ENCODE results near the gene ZBTB45. TPM values are rescaled to one million over a fixed set of nuclear protein-coding genes. Genes with fewer than 3 reads are reported as not detected.

ZBTB45 gene
- total RNA-seq, 1 donor from 2014 or later, result 20.2 TPM

- no peak for TF ChIP-seq CTCF (conservative IDR thresholded peaks at IDR 0.05)
- no peak for DNase-seq (ENCODE audit: extremely low spot score, unreplicated experiment)
- Mint-ChIP-seq H3K9me3 (no peaks in the 10 kb centered on the region), H3K4me3 (no peak overlapping the region), H3K4me1 (ENCODE audit: unreplicated experiment) (peaks cover 4% of the 10 kb centered on the region), H3K36me3 (no peaks in the 10 kb centered on the region), H3K27me3 (peaks cover 20% of the 10 kb centered on the region), H3K27ac (no peak overlapping the region)
Measured at GRCh38 chr19:58535857-58536256, 16.2 kb upstream of the ZBTB45 start.

GRCh38 chr19:58531034-58531840 lies 11.6 kb upstream of the ZBTB45 start:
- no peak for DNase-seq (ENCODE audit: extremely low spot score, unreplicated experiment)
- peaks cover 13% of the 10 kb centered on the region for H3K27me3 Mint-ChIP-seq
- H3K36me3 Mint-ChIP-seq, result no peaks in the 10 kb centered on the region
- no peak for TF ChIP-seq CTCF (conservative IDR thresholded peaks at IDR 0.05)
- no peaks in the 10 kb centered on the region for H3K4me1 Mint-ChIP-seq (ENCODE audit: unreplicated experiment)
- no peak overlapping the region for H3K27ac Mint-ChIP-seq
- no peaks in the 10 kb centered on the region for H3K9me3 Mint-ChIP-seq
- no peak overlapping the region for H3K4me3 Mint-ChIP-seq

GRCh38 chr19:58529405-58529804 lies 9.8 kb upstream of the ZBTB45 start:
- Mint-ChIP-seq H3K9me3 (no peaks in the 10 kb centered on the region), H3K36me3 (no peaks in the 10 kb centered on the region), H3K27me3 (peaks cover 13% of the 10 kb centered on the region), H3K4me1 (ENCODE audit: unreplicated experiment) (no peaks in the 10 kb centered on the region), H3K4me3 (no peak overlapping the region), H3K27ac (no peak overlapping the region)
- no peak for TF ChIP-seq CTCF (conservative IDR thresholded peaks at IDR 0.05)
- no peak for DNase-seq (ENCODE audit: extremely low spot score, unreplicated experiment)

GRCh38 chr19:58522709-58523108 lies 3.1 kb upstream of the ZBTB45 start:
- TF ChIP-seq CTCF (conservative IDR thresholded peaks at IDR 0.05), result no peak
- DNase-seq (ENCODE audit: extremely low spot score, unreplicated experiment), result no peak
- no peak overlapping the region for H3K4me3 Mint-ChIP-seq
- H3K27ac Mint-ChIP-seq, result no peak overlapping the region
- H3K9me3 Mint-ChIP-seq, result no peaks in the 10 kb centered on the region
- peaks cover 13% of the 10 kb centered on the region for H3K4me1 Mint-ChIP-seq (ENCODE audit: unreplicated experiment)
- no peaks in the 10 kb centered on the region for H3K27me3 Mint-ChIP-seq
- H3K36me3 Mint-ChIP-seq, result no peaks in the 10 kb centered on the region

GRCh38 chr19:58521651-58522050 lies 2.0 kb upstream of the ZBTB45 start:
- Mint-ChIP-seq H3K36me3 (no peaks in the 10 kb centered on the region), H3K4me1 (ENCODE audit: unreplicated experiment) (peaks cover 13% of the 10 kb centered on the region), H3K27ac (peak overlapping the region; percentile 83), H3K27me3 (no peaks in the 10 kb centered on the region), H3K4me3 (peak overlapping the region; percentile 76), H3K9me3 (no peaks in the 10 kb centered on the region)
- DNase-seq (ENCODE audit: extremely low spot score, unreplicated experiment), result no peak
- TF ChIP-seq CTCF (conservative IDR thresholded peaks at IDR 0.05), result no peak

Measured in type B pancreatic cell (in vitro differentiated cells).